HG03280 (cell line): ENCODE measurements around the gene RPS6KA2.
A peak's percentile ranks its signal among the peaks of the same experiment; 100 is the strongest.

Experiments
- ATAC-seq: cut with Tn5 transposase; IDR thresholded peaks from one replicate; pipeline ENCODE4 v1.9.1; 2021; ENCODE audit warnings: mild to moderate bottlenecking, moderate library complexity; ENCODE audit not compliant: unreplicated experiment

Gene RPS6KA2

GRCh38 chr6:166492092-166492741 is 134.8 kb downstream of the RPS6KA2 start:
- ATAC-seq = no peak

DNA sequence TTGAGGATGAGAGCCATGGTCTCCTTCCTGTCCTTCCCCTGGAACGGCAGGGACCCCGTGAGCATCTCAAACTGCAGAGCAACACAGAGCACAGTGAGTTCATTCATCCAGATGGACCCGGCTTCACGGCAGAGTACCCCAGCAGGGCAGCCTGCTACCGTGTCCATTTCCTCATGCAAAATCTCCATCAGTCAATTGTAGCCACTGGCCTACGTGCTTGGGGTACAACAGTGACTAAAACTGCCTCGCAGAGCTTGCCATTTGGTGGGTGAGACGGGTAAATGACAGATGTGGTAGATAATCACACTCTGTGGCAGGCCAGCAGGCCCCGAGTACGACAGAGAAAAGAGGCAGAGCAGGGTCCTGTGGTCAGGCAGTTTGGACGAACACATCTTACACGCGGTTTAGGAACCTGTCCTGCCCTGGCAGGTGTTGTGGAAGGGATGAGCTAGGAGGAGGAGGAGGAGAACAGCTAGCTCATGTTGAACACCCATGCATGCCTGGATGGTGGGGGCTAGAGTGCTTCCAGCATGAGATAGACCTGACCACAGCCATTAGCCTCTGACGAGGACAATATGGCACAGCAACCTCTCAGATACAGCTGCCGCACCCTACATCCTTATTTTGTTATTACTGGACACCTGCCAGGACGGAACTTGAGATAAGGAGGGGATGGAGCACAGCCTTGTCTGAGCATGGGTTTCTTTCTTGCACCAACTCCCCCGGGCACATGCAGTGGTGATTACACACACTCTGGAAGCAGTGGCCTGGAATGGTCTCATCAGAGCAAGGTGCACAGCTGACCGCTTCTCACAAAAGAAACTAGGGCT is 136.2 kb downstream of the RPS6KA2 start:
- no peak for ATAC-seq

GRCh38 chr6:166489301-166490155 is 137.5 kb downstream of the RPS6KA2 start:
- no peak for ATAC-seq

DNA sequence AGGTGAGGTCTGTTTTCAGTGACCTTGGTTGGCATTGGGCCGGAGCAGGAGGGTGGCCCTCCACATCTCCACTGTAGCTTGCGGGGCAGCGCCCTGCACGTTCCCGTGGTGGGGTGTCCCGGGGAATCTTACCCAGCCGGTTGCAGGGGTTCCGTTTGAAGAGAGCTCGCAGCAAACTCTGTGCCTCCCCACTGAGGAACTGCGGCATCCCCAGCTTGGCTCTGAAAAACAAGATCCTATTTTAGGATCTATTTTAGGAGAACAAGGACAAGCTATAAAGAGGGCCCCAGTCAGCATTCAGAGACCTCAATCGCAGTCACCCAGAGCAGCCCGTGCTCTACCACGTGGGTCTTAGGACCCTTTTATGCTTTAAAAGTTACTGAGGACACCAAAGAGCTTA is 138.3 kb downstream of the RPS6KA2 start:
- ATAC-seq = no peak

DNA sequence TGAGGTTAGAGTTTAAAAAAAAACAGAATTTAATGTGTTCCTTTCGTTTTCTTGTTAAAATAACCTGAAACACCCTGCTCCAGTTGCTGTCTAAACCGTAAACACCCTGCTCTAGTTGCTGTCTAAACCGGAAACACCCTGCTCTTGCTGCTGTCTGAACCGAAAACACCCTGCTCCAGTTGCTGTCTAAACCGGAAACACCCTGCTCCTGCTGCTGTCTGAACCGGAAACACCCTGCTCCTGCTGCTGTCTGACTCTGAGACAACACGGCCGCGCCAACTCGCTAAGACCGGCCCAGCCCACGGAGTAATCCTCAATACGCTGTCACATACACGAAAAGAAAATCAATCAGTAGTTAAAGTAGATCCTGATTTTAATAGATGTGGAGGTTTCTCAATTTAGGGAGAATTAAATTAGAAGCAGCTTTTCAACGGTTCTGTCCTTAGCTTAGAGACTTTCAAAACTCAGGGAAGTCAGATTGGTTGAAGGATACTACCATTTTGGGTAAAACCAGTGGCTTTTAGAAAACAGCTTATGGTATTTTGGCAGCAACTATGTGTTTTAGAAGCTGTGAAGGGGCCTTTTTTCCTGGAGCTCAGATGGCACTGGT is 138.9 kb downstream of the RPS6KA2 start:
- peak; percentile 84 for ATAC-seq

DNA sequence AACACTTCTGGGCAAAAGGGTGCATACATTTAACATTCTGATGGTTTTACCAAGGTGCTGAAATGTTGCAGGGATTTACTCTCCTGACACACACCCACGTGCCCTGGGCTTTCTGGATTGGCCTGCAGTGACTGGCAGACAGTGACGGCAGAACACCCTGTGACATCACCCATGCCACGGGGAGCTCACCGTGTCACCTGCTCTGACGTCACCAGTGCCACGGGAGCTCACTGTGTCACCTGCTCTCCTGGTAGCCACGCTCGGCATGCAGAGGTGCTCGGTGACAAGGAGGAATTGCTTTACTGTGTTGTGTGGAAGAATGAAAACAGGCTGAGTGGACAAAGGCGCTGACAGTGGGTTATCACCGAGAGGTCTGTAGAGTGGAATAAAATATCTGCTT is 139.9 kb downstream of the RPS6KA2 start:
- ATAC-seq = no peak

DNA sequence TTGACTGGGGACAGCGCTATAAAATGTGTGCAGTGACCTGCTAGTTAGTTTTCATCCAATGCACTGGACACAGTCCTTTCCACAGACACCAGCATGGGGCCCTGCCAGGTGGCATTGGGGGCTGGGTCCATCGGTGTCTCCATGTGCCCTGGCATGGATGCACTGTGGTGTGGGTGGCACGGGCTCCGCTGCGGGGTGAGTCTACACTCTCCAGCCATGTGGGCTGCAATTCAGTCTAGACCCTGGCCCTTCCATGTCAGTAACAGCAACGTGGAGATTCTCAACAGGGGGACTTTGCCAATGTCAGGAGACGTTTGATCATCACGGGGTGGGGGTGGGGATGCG is 140.5 kb downstream of the RPS6KA2 start:
- ATAC-seq = no peak

DNA sequence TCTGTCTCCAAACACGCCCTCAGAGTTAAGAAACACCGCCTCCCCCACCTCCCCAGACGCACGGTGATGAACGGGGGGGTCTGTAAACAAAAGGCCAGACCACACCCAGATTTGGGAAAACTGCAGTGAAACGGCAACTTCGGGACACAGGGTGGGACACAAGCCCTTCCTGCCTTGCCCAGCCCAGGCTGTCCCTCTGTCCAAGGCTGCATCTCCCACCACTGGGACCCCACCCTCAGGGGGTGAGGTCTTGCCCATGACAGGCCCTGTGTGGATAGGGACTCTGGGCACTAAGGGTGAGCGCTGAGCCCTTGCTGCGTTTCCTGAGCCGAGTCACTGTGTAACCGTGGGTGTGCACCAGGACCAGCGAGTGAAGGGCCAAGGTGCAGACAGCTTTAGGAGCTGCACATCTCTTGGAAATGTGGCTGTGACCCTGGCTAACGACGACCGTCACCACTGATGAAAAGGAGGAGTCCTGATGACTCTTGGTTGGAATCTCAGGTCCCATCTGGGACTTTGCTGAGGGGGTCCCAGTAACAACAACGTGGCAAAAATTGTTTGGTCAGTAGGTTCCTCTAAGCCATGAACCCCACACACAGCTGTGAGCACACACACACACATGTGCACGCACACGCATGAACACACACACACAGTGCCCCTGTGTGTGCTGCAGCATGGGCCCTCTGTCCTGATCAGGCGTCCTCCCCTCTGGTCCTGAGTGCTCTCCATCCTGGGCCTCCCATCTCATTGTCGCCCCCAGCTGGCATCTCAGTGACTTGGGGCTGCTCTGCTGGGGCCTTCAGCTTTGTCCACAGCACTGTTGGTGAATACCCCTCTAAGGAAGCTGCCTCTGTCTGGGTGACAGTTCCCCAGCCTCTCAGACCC is 141.2 kb downstream of the RPS6KA2 start:
- no peak for ATAC-seq

DNA sequence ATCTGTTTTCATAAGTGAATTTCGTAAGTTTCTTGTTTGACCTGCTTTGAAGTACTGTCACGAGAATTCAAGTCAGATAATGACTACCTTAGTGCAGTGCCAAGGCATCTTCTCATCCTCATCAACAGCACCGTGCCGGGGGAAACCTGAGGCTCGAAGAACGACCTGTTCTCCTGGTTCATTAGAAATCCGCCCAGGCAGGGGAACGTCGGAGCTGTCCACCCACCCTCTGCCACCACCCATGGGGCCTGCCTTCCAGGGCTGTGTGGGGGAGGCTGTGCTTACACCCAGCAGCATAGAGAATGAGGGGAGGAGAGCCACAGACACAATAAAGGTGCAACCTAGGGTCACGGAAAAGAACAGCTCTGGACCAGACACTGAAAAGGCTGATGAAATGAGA is 142.2 kb downstream of the RPS6KA2 start:
- no peak for ATAC-seq

DNA sequence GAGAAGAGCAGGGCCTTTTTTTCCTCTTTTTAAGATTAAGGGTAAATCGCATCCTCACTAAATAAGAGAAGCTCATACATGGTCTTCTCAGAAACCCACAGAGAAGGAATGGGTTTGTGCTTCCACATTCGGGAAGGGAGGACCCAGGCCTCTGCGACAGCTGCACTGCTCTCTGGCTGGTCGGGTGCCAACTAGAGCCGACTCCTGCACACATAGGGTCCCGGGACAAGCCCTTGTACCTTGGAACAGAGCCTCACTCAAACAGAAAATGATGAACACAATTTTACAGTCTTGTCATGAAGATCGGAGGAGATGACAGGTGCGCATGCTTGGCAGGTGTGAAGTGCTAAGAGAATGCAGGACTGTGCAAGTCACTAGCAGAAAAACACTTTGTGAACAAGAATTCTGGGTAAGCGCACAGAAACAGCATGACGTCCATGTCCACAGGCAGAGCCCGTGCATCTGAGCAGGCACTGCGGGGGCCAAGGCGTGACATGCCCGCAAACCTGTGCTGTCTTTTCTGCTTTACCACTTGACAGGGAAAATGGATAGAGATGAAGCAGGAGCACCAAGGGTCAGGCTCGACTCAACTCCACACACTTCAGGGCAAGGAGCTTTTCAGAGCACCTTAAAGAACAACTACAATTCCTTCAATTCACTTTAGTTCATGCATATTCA is 143.3 kb downstream of the RPS6KA2 start:
- no peak for ATAC-seq

DNA sequence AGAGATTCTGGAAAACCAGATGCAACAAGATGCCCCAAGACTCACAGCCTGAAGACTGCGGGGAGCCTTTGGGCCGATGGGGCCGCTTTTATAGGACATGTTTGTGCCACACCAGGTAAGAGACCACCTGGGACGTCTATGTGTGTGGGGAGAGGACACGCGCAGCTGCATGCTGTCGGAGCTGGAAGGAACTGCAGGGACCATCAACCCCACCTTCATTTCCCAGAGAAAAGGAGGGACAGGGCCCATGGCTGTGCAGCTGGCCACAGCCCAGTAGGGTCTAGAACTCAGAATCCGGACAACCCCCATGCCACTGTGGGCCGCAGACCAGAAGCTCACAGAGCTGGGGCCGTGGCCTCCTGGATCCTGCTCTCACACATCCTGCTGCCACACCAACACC is 144.0 kb downstream of the RPS6KA2 start:
- ATAC-seq = no peak

DNA sequence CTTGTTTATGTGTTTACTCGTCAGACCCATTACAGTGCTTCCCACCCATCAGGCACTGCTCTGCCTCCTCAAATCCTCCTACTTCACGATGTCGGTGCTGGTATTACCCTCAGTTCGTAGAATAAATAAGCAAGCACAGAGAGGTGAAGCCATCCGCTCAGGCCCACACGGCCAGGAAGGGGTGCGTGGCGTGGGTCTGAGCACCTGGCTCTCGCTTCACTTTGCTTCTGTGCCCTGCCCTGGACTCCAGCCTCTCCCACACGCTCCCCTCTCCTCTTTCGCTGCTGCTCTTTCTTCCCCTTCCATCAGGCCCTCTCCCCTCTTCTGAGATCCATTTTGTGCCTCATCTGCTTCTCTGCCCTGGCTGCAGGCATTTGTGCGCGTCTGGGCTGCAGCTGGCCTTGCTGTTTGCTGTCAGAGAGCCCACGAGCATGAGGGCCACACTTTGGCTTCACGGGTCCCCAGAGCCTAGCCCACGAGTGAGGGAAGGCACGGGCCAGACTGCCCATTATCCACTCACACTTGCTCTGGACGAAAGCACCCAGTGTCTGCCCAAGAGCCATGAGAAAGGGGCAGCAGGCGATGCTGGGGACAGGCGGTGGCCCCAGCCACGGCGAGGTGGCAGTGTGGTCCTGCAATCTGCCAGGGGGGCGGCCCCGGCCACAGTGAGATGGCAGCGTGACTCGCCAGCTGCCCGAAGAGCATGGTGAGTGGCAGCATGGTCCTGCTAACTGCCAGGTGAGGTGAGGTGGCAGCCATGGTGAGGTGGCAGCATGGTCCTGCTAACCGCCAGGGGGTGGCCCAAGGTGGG is 148.1 kb downstream of the RPS6KA2 start:
- no peak for ATAC-seq

DNA sequence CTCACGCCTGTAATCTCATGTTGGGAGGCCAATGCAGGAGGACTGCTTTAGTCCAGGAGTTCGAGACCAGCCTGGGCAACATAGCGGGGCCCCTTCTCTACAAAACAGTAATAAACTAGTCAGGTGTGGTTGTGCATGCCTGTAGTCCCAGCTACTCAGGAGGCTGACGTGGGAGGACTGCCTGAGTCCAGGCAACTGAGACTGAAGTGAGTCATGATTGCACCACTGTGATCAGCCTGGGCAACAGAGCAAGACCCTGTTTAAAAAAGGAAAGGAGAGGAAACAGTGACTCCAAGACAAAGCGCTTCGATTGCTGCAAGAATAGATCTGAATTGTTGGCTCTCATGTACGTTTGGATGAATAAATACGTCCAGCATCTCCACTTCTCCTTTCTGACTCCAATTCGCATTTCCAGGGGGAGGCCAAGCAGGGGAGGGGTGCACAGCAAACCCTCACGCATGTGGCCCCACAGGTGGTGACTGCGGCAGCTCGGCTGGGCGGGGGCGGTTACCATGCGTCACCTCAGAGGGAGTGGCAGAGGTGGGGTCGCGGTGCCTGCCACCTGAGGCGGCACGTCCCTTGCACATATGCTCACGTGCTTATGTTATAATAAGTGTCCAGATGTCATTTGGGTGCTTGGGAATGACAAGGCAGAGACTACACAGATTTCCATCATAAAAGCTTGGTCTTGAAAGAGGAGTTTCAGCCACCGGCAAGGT is 149.2 kb downstream of the RPS6KA2 start:
- ATAC-seq = no peak

- ATAC-seq = no peak
Observed at GRCh38 chr6:166476634-166477215, 150.3 kb downstream of the RPS6KA2 start.

DNA sequence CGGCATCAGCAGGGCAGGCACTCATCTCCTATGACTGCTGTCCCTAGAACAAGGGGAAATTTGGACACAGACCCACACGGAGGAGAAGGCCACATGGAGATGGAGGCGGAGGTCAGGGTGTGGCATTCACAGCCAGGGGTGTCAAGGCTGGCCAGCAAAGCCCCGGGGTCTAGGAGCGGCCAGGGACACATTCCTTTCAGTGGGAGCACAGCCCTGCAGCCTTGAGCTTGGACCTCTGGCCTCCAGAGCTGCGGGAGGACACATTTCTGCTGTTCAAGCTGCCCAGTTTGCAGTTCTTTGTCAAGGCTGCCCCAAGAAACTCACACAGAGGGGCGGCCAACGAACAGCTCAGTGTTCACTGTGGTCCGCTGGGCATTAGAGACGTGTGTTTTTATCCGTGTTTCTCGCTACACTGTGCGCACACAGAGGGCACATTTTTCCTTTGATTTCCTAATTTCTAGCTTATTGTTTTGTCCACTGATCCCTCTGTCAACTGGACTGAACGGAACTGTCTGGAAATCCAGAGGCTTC is 150.9 kb downstream of the RPS6KA2 start:
- ATAC-seq = no peak

GRCh38 chr6:166474721-166475565 is 152.1 kb downstream of the RPS6KA2 start:
- no peak for ATAC-seq
